H54 (cell line): ENCODE results near the gene STN1.

Source experiments
- DNase-seq: peaks from one replicate; pipeline ENCODE4 v3.0.0; 2011; ENCODE audit warnings: low spot score, mixed read lengths; ENCODE audit not compliant: insufficient read length
- FAIRE-seq: peaks from 3 replicates; lab custom pipeline; 2011; peaks lifted over from hg19 to GRCh38; lab: Jason Lieb, UNC
- POLR2A ChIP-seq: IDR thresholded peaks from 2 replicates; pipeline ENCODE4 v1.6.1; 2011; ENCODE audit warnings: low read depth, mild to moderate bottlenecking, low read length

STN1 gene, protein sequence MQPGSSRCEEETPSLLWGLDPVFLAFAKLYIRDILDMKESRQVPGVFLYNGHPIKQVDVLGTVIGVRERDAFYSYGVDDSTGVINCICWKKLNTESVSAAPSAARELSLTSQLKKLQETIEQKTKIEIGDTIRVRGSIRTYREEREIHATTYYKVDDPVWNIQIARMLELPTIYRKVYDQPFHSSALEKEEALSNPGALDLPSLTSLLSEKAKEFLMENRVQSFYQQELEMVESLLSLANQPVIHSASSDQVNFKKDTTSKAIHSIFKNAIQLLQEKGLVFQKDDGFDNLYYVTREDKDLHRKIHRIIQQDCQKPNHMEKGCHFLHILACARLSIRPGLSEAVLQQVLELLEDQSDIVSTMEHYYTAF

DNA sequence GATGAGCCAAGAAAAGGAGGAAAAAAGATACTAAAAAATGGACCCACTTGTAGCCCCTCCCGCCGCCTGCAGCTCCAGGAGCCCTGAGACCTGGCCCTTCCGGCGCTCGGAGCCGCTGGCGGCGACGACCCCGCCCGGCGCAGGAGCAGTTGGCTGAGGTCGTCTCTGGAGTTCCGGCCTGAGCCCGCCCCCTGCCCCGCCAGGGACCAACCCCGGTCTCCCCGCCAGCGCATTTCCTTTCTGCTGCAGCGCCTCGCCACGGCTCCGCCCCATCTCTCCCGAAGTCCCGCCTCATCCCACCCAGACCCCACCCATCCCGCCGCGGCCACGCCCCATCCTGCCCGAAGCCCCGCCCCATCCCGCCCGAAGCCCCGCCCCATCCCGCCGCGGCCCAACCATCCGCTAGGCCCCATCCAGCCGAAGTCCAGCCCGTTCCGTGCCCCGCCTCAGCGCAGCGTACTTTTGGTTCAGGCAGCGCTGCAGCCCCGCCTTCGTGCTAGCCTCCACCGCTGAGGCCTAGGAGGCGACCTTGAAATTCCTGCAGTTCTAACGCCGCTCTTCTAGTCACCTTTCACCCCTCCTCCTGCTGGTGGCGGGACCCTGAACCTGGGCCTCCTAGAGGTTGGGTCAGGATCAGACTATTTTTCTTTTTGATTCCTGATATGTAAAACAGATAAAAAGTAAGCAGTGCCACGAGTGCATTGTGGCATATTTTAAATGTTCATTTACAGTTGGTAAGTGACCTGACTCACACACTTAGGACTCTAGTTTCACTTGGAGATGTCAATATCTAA is at the start of gene STN1:
Gene STN1, minus strand, starts transcription at position 132 of the 794 bp plus-strand sequence. CDS start 590 bp downstream, outside the sequence.
- DNase-seq, result peak; percentile 87
- peak; percentile 87 for TF ChIP-seq POLR2A
- FAIRE-seq, result no peak

DNA sequence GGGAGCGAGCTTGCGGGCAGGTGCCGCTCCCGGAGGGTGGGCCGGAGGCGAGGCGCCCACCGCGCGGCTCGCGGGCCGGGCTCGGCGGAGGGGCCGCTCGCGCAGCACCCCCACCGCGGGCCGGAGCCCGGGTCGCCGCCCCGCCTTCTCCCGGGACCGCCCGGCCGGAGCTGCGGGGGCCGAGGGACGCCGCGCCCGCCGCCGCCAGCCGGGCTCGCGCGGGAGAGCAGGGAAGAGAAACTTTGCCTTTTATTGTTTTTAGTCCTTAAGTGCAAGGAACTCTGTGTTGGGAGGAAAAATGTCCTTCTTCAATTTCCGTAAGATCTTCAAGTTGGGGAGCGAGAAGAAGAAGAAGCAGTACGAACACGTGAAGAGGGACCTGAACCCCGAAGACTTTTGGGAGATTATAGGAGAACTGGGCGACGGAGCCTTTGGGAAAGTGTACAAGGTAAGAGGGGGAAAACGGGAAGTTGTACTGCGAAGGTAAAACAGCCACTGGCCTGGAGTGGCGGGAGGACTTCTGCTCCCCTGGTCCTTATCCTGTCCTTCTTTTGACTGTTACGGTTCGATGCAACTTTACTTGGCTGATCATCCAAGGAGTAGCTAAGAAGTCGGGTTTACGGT is 49.6 kb upstream of the STN1 start:
- FAIRE-seq, result peak; percentile 73
- peak; percentile 25 for DNase-seq
- no peak for TF ChIP-seq POLR2A

DNA sequence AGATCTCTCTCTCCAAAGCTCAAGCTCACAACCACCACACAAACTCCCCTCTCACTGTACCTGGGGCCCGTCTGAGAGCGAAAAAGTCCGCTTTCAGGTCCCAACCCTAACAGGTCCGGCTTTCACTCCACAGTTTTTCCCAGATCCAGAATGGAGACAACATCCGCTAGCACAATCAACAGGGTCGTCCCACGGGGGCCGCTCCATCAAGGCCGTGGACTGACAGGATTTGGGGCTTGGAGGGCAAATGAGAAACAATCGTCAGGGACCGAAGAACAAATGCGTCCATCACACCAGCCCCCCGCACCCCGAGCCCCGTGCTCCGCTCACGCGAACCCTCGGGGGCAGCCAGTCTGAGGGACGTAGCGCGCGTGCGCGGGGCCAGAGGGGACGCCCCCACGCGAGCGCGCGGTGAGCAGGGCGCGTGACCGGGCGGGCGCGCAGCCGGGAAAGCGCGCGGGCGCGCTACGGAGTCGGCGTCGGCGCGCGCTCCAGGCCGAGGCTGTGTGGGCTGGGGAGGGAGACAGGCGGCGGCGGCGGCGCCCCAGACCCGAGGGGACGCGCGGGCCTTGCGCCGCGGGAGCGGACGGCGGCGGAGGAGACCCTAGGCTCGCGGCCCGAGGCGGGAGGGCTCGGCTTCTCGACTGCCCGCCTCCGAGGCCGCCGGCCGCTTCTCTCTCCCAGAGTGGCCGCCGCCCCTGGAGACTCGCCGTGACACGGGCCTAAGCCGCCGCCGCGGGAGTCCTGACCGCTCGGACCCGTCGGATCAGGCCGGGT is 48.9 kb upstream of the STN1 start, which contains the start of gene SLK:
Gene SLK, plus strand, starts transcription at position 470 of the 777 bp plus-strand sequence. CDS start 606 bp downstream, outside the sequence.
- TF ChIP-seq POLR2A, result peak; percentile 82
- peak; percentile 83 for DNase-seq
- no peak for FAIRE-seq

DNA sequence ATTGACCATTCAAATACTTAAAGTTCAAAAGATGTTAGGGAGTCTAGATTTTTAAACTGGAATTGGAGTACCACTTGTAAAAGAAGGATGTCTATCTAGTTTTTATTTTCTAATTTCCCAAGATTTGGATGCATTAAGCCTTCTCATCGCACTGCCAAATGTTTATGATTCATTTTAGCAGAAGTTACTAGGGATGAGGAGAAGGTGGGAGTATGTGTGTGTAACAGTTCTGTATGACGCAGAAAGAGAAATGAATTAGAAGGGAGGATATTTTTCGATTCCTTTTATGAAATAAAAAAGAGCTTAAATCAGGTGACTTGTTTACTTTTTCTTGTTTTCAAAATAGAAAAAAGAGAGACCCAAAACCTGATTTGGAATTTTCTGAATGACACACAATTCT is 42.1 kb upstream of the STN1 start:
- FAIRE-seq, result no peak
- DNase-seq, result no peak
- TF ChIP-seq POLR2A, result no peak

DNA sequence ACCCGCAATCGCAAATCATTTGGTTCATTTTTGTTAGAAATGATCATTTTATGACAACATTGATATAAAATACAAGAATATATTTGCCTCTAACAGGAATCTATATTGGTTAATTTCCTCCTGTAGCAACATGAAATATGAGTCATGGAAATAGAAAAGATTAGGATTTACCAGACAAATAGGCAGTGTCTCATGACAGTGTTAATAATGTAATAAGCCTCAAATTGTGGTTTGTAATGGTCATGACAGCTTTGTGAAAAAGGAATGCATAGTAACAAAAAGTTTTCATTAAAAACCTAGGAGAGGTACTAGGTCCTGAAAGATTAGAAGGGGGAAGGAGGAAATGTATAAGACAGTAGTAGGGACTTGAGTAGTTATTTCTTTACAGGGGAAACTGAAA is 41.0 kb upstream of the STN1 start:
- no peak for DNase-seq
- no peak for FAIRE-seq
- no peak for TF ChIP-seq POLR2A

DNA sequence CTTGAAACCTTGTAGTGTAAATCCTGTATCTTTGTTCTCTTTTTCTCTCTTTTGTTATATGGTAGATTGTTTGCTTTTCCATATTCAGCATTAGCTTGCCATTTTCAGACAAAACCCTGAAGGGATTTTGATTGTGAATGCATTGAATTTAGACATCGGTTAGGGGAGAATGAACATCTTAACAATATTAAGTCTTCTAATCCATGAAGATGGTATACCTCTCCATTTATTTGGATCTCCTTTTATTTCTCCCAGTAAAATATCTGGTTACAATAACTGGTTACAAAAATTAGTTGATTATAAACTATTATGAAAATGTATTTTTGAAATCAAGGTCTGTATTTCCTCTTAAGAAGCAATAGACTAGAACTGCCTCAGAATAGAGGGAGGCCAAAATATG is 36.6 kb upstream of the STN1 start:
- no peak for TF ChIP-seq POLR2A
- FAIRE-seq, result no peak
- no peak for DNase-seq

DNA sequence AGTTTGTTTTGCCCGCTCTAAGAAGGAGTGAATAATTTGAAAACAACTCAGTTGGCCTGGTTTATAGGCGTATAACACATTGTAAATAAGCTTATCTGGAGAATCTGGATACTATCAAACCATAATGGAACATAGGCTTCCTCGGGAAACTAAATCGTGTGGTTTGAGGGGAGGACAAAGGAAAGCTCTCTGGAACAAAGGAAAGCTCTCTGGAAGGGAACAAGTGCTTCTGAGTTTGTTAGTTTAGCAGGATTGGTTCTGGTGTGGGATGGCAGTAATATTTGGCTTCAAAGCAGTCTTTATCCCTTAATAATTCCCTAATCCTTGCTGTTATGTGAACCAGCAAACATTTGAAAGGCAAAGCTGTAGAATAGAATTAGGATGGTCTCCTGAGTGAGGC is 34.0 kb upstream of the STN1 start:
- no peak for FAIRE-seq
- no peak for DNase-seq
- TF ChIP-seq POLR2A, result no peak

DNA sequence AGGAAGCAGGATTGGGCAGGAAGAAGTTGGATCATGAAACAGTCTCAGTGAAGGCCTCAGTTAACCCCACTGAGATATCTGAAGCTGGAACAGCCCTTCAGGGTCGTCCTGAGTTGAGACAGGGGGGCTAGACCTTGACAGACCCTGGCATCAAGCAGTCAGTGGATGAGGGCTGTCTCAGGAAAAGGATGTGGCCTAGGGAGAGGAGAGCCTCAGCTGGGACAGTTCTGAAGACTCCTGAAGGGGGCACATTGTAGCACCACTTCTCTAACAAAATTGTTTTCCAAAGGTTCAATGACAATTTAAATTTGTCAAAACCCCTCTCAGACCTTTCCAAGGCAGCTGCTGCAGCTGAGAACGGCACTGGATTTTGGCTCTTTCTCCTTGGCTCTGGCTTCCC is 33.2 kb upstream of the STN1 start:
- no peak for TF ChIP-seq POLR2A
- no peak for FAIRE-seq
- DNase-seq, result no peak

DNA sequence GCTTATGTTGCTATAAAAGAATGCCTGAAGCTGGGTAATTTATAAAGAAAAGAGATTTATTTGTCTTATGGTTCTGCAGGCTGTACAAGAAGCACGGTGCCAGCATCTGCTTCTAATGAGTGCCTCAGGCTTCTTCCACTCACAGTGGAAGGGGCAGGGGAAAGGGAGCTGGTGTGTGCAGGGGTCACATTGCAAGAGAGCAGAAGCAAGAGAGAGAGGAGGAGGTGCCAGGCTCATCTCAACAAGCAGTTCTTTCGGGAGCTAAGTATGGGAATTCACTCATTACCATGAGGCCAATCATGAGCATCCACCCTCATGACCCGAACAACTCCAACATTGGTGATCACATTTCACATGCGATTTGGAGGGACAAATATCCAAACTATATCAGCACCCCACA is 31.7 kb upstream of the STN1 start:
- DNase-seq (no peak), FAIRE-seq (no peak)
- no peak for TF ChIP-seq POLR2A

DNA sequence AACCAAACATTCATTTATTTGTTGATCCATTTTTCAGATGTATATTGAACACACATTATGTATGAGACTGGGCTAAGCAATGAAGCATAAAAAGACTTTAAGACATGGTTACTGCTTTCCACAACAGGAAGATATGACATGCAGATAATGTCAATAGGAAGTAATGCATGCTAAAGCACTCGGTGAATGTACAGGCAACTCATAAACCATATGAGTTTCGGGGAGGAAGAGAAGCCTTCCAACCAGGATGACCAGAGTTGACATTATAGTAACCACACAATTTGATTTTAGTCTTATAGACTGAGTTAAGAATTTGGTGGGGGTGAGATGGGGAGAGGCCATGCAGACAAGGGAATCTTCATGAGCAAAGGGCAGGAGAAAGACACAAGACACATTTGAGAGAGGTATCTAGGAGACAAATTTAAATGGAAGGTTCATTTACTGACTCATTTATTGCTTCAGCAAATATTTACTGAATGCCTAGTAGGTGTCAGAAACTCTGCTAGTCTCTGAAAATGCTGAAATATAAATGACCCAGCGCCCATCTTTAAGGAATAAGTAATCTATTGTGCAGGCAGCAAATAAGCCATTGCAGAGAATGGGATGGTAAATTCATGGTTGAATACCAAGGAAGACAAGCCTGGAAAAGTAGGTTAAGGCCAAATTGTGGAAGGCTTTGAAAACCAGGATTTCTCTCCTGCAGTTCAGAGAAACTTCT is 30.0 kb upstream of the STN1 start:
- TF ChIP-seq POLR2A, result no peak
- FAIRE-seq (no peak), DNase-seq (no peak)

DNA sequence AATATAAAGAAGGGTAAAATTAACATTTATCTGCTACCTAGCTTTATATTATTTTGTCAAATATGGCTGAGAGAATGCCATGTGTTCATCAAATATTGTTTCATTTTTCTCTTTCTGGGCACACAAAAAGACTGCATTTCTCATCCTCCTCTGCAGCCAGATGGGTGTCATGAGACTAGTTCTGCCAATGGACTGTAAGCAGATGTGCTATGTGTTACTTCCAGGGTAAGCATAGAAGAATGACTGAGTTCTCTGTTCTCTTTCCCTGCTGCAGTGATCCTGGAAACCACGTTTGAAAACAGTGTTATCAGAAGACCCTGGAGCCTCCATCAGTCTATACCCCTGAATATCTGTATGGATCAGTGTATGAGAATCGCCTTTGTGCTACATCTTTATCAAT is 24.9 kb upstream of the STN1 start:
- FAIRE-seq (no peak), DNase-seq (no peak)

DNA sequence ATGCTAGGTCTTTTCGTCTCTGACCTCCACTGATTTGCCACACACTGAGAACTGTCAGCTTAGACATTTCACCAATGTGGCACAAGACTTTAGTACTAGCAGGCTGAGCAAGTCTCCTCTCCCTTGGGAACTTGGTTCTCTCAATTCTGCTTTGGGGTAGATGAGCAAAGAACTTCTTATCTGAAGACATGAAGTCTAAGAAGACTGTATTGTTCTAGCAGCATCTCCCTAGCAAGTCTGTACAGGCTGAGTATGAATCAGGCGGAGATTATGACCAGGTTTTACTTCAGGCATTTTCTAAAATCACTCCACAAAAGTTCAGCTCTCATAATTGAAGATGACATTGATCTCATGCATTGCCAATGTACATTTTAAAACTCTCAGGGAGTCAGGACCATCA is 23.8 kb upstream of the STN1 start:
- FAIRE-seq (no peak), DNase-seq (no peak)
- TF ChIP-seq POLR2A, result no peak

More for the DNA sequence above, 24.9 kb upstream of the STN1 start:
- TF ChIP-seq POLR2A, result no peak

DNA sequence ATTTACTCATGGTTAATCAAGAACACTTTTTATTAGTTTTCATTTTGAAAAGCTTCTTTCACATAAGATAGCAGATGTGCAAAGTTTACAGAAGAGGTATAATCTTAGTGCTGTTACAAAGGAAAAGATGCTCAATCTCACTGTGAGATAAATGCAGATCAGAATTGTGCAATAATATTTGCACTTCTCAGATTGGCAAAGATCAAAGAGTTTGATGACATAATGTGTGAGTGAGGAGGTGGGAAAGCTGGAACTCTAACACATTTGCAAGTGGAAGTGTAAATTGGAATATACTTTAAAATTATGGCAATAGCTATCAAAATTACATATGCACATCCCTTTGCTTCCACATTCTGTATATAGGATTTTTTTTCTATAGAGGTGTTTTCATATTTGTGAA is 21.5 kb upstream of the STN1 start:
- DNase-seq (no peak), FAIRE-seq (no peak)
- TF ChIP-seq POLR2A, result no peak
